Esophagus muscularis mucosa (tissue), 4 donors: ENCODE results near the gene HTRA1.

ENCODE experiments used
- CTCF ChIP-seq, 3 experiments: fragments of 200-600 bp in 2 of 3; fragments of 450-650 bp in 1 of 3; sonication (generic) in 2 of 3; IDR thresholded peaks; one replicate each; pipeline ENCODE4 v1.5.1; 2017 to 2019; ENCODE audit warnings: antibody characterized with exemption in 3 of 3, mild to moderate bottlenecking in 2 of 3, moderate library complexity in 1 of 3
- EP300 ChIP-seq: sonication (generic); formaldehyde crosslinking; IDR thresholded peaks from one replicate; pipeline ENCODE4 v1.6.1; 2017; ENCODE audit warnings: antibody characterized with exemption
- POLR2A ChIP-seq: fragments of 450-650 bp; IDR thresholded peaks from one replicate; pipeline ENCODE4 v1.6.1; 2017; ENCODE audit warnings: antibody characterized with exemption, moderate library complexity, mild to moderate bottlenecking, low read depth

GRCh38 chr10:122475100-122475499 lies 13.7 kb downstream of the HTRA1 start:
- TF ChIP-seq CTCF (IDR thresholded peaks at IDR 0.05) (no peak), EP300 (no peak), POLR2A (no peak)
